Esophagus mucosa (tissue), 1 donor: ENCODE data around the gene CCDC39. TPM values are rescaled to one million over a fixed set of nuclear protein-coding genes. Genes with fewer than 3 reads are reported as not detected.
"Not testable (repeated sequence)": the region's sequence is repeated elsewhere in the genome, so short reads cannot be mapped to it uniquely, and the experiment has no call there.

Experiments
- ATAC-seq: fragments of 200-7000 bp; cut with Tn5 transposase; one replicate; pipeline ENCODE4 v1.9.1; 2020
- total RNA-seq: library from RNA; stranded (reverse); gene quantifications from one replicate; pipeline ENCODE4 v1.2.4, GENCODE V29; 2023
- donor health status: DM: yes; HTN: yes; CAD: no.

CCDC39 gene
- total RNA-seq, 1 donor from 2014 or later = not detected

GRCh38 chr3:180619723-180620122, 59.6 kb downstream of the CCDC39 start:
- ATAC-seq = no peak

GRCh38 chr3:180618563-180618962, 60.7 kb downstream of the CCDC39 start:
- ATAC-seq = not testable (repeated sequence)

GRCh38 chr3:180617049-180617448, 62.2 kb downstream of the CCDC39 start:
- ATAC-seq = no peak

GRCh38 chr3:180615954-180616353, 63.3 kb downstream of the CCDC39 start:
- ATAC-seq = no peak

GRCh38 chr3:180612364-180612763, 66.9 kb downstream of the CCDC39 start:
- ATAC-seq = no peak

- no peak for ATAC-seq
Measured at GRCh38 chr3:180611006-180611405, 68.3 kb downstream of the CCDC39 start.

- peak; percentile 100 for ATAC-seq
Measured at GRCh38 chr3:180601688-180602666, 77.3 kb downstream of the CCDC39 start, which contains the start of gene TTC14. TTC14 (plus strand) TSS chr3:180602163; CDS start chr3:180602262, 99 bp downstream.

GRCh38 chr3:180600473-180600872, 78.8 kb downstream of the CCDC39 start:
- no peak for ATAC-seq

- ATAC-seq = no peak
Measured at GRCh38 chr3:180595559-180595935, 83.7 kb downstream of the CCDC39 start.

- ATAC-seq = no peak
Measured at GRCh38 chr3:180594631-180595558, 84.4 kb downstream of the CCDC39 start.

- ATAC-seq = not testable (repeated sequence)
Measured at GRCh38 chr3:180593631-180594030, 85.7 kb downstream of the CCDC39 start.

- ATAC-seq = no peak
Measured at GRCh38 chr3:180590396-180590795, 88.9 kb downstream of the CCDC39 start.

- no peak for ATAC-seq
Measured at GRCh38 chr3:180580934-180581333, 98.4 kb downstream of the CCDC39 start.

- no peak for ATAC-seq
Measured at GRCh38 chr3:180575571-180575970, 103.7 kb downstream of the CCDC39 start.

GRCh38 chr3:180571831-180572598, 107.3 kb downstream of the CCDC39 start:
- no peak for ATAC-seq

GRCh38 chr3:180570238-180570637, 109.1 kb downstream of the CCDC39 start:
- no peak for ATAC-seq

- no peak for ATAC-seq
Measured at GRCh38 chr3:180564676-180565075, 114.6 kb downstream of the CCDC39 start.

Other genes starting within 250 kb of the CCDC39 start
- 14.2 TPM for gene TTC14, start 77.3 kb downstream of the CCDC39 start, total RNA-seq
- 54.0 TPM for gene FXR1, start 233.2 kb upstream of the CCDC39 start, total RNA-seq